Right renal cortex interstitium (tissue), 3 donors: ENCODE measurements around the gene MTRR. TPM values are rescaled to one million over a fixed set of nuclear protein-coding genes. Genes with fewer than 3 reads are reported as not detected.
"Not testable (repeated sequence)": the region's sequence is repeated elsewhere in the genome, so short reads cannot be mapped to it uniquely, and the experiment has no call there.

ENCODE experiments used
- DNase-seq, 3 donors: peaks; one replicate each; pipeline ENCODE4 v3.0.0-alpha.2; 2013; ENCODE audit warnings: low read depth in 3 of 3, low spot score in 2 of 3
- polyA plus RNA-seq, 3 donors: library from polyadenylated mRNA; unstranded; fragments of 120-200 nt; gene quantifications; one replicate each; pipeline ENCODE4 v1.2.1, GENCODE V29; 2013; ENCODE audit not compliant: insufficient read length in 3 of 3

Gene MTRR
- polyA plus RNA-seq, 3 donors, result 52.0 to 58.3 (median 54.0) TPM

GRCh38 chr5:7894439-7894838 lies 25.5 kb downstream of the MTRR start:
- no peak for DNase-seq

- no peak for DNase-seq
Measured at GRCh38 chr5:7894860-7895259, 25.9 kb downstream of the MTRR start.

GRCh38 chr5:7897014-7897600 lies 28.2 kb downstream of the MTRR start:
- DNase-seq, result no peak

GRCh38 chr5:7902201-7902600 lies 33.3 kb downstream of the MTRR start:
- no peak for DNase-seq

- DNase-seq, result no peak
Measured at GRCh38 chr5:7902666-7903625, 34.0 kb downstream of the MTRR start.

GRCh38 chr5:7904170-7904569 lies 35.2 kb downstream of the MTRR start:
- DNase-seq, result no peak

- DNase-seq, result no peak
Measured at GRCh38 chr5:7907612-7908011, 38.7 kb downstream of the MTRR start.

- no peak for DNase-seq
Measured at GRCh38 chr5:7908317-7908716, 39.4 kb downstream of the MTRR start.

- no peak for DNase-seq
Measured at GRCh38 chr5:7910738-7911428, 41.9 kb downstream of the MTRR start.

GRCh38 chr5:7911429-7911771 lies 42.5 kb downstream of the MTRR start:
- not testable (repeated sequence) for DNase-seq

- peak in 1 of 3 donors; percentile 10 for DNase-seq
Measured at GRCh38 chr5:7916171-7916804, 47.3 kb downstream of the MTRR start.

GRCh38 chr5:7917130-7918123 lies 48.5 kb downstream of the MTRR start:
- no peak for DNase-seq

GRCh38 chr5:7925961-7926695 lies 57.2 kb downstream of the MTRR start:
- DNase-seq, result no peak

GRCh38 chr5:7926720-7927119 lies 57.8 kb downstream of the MTRR start:
- no peak for DNase-seq

GRCh38 chr5:7927466-7928375 lies 58.8 kb downstream of the MTRR start:
- DNase-seq, result peak in 1 of 3 donors; percentile 43

- no peak for DNase-seq
Measured at GRCh38 chr5:7930011-7930410, 61.1 kb downstream of the MTRR start.

- DNase-seq, result no peak
Measured at GRCh38 chr5:7941692-7942091, 72.7 kb downstream of the MTRR start.

- DNase-seq, result no peak
Measured at GRCh38 chr5:7947301-7947700, 78.4 kb downstream of the MTRR start.
